MCF 10A (cell line): ENCODE results near the gene SMYD3. TPM values are rescaled to one million over a fixed set of nuclear protein-coding genes. Genes with fewer than 3 reads are reported as not detected.

Experiments used
- BruUV-seq: library from RNA; stranded (reverse); fragments of 400-500 nt; replicated peaks from 2 replicates; lab custom pipeline; 2021; lab: Mats Ljungman, UMichigan
- CTCF ChIA-PET: fragments of 300-600 bp; sonication (Branson Sonifier 250); formaldehyde crosslinking; extraction: SDS; loops from one replicate; lab custom pipeline; 2021; ENCODE audit warnings: antibody characterized with exemption, inconsistent platforms; lab: Yijun Ruan, JAX
- POLR2A ChIA-PET: fragments of 300-600, 350-650 bp; sonication (Branson Sonifier 250); formaldehyde crosslinking; extraction: SDS; loops from one replicate; lab custom pipeline; 2020; ENCODE audit warnings: antibody characterized with exemption, inconsistent platforms; lab: Yijun Ruan, JAX
- DNase-seq: peaks from one replicate; pipeline ENCODE4 v3.0.0-alpha.2; 2018; ENCODE audit not compliant: unreplicated experiment
- H3K27ac Mint-ChIP-seq: one replicate; pipeline ENCODE4 v1.8.0; 2022; ENCODE audit warnings: mild to moderate bottlenecking, low read depth, mixed read lengths; ENCODE audit not compliant: unreplicated experiment
- H3K27me3 Mint-ChIP-seq: one replicate; pipeline ENCODE4 v1.8.0; 2022; ENCODE audit warnings: mixed read lengths; ENCODE audit not compliant: insufficient read depth, unreplicated experiment
- H3K36me3 Mint-ChIP-seq: one replicate; pipeline ENCODE4 v1.8.0; 2022; ENCODE audit warnings: mild to moderate bottlenecking, moderate library complexity, mixed read lengths; ENCODE audit not compliant: insufficient read depth, unreplicated experiment
- H3K4me1 Mint-ChIP-seq: one replicate; pipeline ENCODE4 v1.8.0; 2022; ENCODE audit warnings: mixed read lengths; ENCODE audit not compliant: insufficient read depth, unreplicated experiment
- H3K4me3 Mint-ChIP-seq: one replicate; pipeline ENCODE4 v1.8.0; 2022; ENCODE audit warnings: mild to moderate bottlenecking, moderate library complexity, mixed read lengths; ENCODE audit not compliant: unreplicated experiment
- H3K9me3 Mint-ChIP-seq: one replicate; pipeline ENCODE4 v1.8.0; 2022; ENCODE audit warnings: mixed read lengths; ENCODE audit not compliant: unreplicated experiment
- CTCF ChIP-seq: fragments of 200-600 bp; IDR thresholded peaks from one replicate; pipeline ENCODE4 v1.8.0; 2022; ENCODE audit warnings: antibody characterized with exemption, mild to moderate bottlenecking; ENCODE audit not compliant: unreplicated experiment
- intact Hi-C: fragments of 100-400 bp; cut with micrococcal nuclease; formaldehyde crosslinking; loops from 2 replicates; pipeline ENCODE4 v1.14.1; 2022
- total RNA-seq: library from RNA; stranded (reverse); gene quantifications from 2 replicates; pipeline ENCODE4 v1.2.3, GENCODE V29; 2022

SMYD3 gene
- total RNA-seq, 1 experiment from 2014 or later: 26.9 TPM

- no peak overlapping the region for H3K4me3 Mint-ChIP-seq
- CTCF ChIA-PET: interaction anchor here (0.6 to 0.8 kb wide), 2 partner anchors 10 to 279 kb away, joined by 3 read pairs; no protein-coding TSS in a partner anchor
- no peak for TF ChIP-seq CTCF
- intact Hi-C loops: no loop called here
- POLR2A ChIA-PET: no interaction called here
- no peak for DNase-seq
- no peak overlapping the region for H3K27ac Mint-ChIP-seq
- BruUV-seq: no TSS peak
- H3K36me3 Mint-ChIP-seq: no peaks in the 10 kb centered on the region
- no peaks in the 10 kb centered on the region for H3K9me3 Mint-ChIP-seq
- H3K27me3 Mint-ChIP-seq: no peaks in the 10 kb centered on the region
- H3K4me1 Mint-ChIP-seq: peaks cover 11% of the 10 kb centered on the region
Measured at GRCh38 chr1:246292571-246292970, 214.5 kb downstream of the SMYD3 start.

GRCh38 chr1:246291127-246291526 lies 216.0 kb downstream of the SMYD3 start:
- no peaks in the 10 kb centered on the region for H3K9me3 Mint-ChIP-seq
- H3K36me3 Mint-ChIP-seq: no peaks in the 10 kb centered on the region
- H3K27me3 Mint-ChIP-seq: no peaks in the 10 kb centered on the region
- no peak overlapping the region for H3K27ac Mint-ChIP-seq
- BruUV-seq: no TSS peak
- ChIA-PET CTCF (interaction anchor here (0.7 to 2.3 kb wide), 7 partner anchors 10 to 286 kb away, joined by 3 to 14 read pairs (median 4); no protein-coding TSS in a partner anchor), POLR2A (interaction anchor here (0.6 to 1.1 kb wide), 3 partner anchors 9 to 226 kb away, joined by 3 read pairs; no protein-coding TSS in a partner anchor)
- H3K4me1 Mint-ChIP-seq: no peaks in the 10 kb centered on the region
- intact Hi-C loops: no loop called here
- TF ChIP-seq CTCF: no peak
- no peak for DNase-seq
- H3K4me3 Mint-ChIP-seq: no peak overlapping the region

GRCh38 chr1:246283771-246284410 lies 223.2 kb downstream of the SMYD3 start:
- H3K27ac Mint-ChIP-seq: no peak overlapping the region

More at GRCh38 chr1:246283771-246284410, 223.2 kb downstream of the SMYD3 start:
- CTCF ChIA-PET: interaction anchor here (0.6 to 2.5 kb wide), 7 partner anchors 14 to 1131 kb away, joined by 3 to 12 read pairs (median 6); no protein-coding TSS in a partner anchor
- no peaks in the 10 kb centered on the region for H3K4me1 Mint-ChIP-seq
- H3K27me3 Mint-ChIP-seq: no peaks in the 10 kb centered on the region
- H3K4me3 Mint-ChIP-seq: no peak overlapping the region
- POLR2A ChIA-PET: no interaction called here
- H3K9me3 Mint-ChIP-seq: no peaks in the 10 kb centered on the region
- DNase-seq: no peak
- intact Hi-C loops: loop anchor here (5.0 kb wide), 1 partner anchor 208 kb away; no protein-coding TSS in a partner anchor
- TF ChIP-seq CTCF: no peak
- H3K36me3 Mint-ChIP-seq: no peaks in the 10 kb centered on the region
- BruUV-seq: no TSS peak
